ENCODE results near the gene TAF5L. TPM values are rescaled to one million over a fixed set of nuclear protein-coding genes. Genes with fewer than 3 reads are reported as not detected.

TAF5L gene
- total and polyA plus RNA-seq, 3 experiments from 2014 or later: 7.2 to 31.7 (median 30.5) TPM

- CTCF ChIA-PET: no interaction called here
- Histone ChIP-seq H3K9me3 (ENCODE audit: low read length) (no peaks in the 10 kb centered on the region), H3K4me1 (ENCODE audit: insufficient read depth, low read length) (peaks cover 16% of the 10 kb centered on the region), H3K27me3 (ENCODE audit: insufficient read depth, low read length, poor library complexity, severe bottlenecking) (no peaks in the 10 kb centered on the region), H3K27ac (ENCODE audit: low read depth, low read length) (no peak overlapping the region), H3K36me3 (ENCODE audit: insufficient read depth, low read length) (no peaks in the 10 kb centered on the region), H3K4me3 (ENCODE audit: low read length) (no peak overlapping the region)
- Mint-ChIP-seq H3K27me3 (peaks cover 0 to 1% of the 10 kb centered on the region in 2 donors), H3K4me3 (peak overlapping the region in 1 of 7 donors; percentile 84), H3K4me1 (peaks cover 44 to 65% (median 63%) of the 10 kb centered on the region in 3 donors), H3K27ac (peak overlapping the region in 2 of 8 donors; percentile 56 to 76), H3K36me3 (peaks cover 0 to 23% (median 2%) of the 10 kb centered on the region in 3 donors), H3K9me3 (no peaks in the 10 kb centered on the region)
- DNase-seq: no peak
- POLR2A ChIA-PET: no interaction called here
Measured at GRCh38 chr1:229553621-229554130, 72.2 kb downstream of the TAF5L start.

DNA sequence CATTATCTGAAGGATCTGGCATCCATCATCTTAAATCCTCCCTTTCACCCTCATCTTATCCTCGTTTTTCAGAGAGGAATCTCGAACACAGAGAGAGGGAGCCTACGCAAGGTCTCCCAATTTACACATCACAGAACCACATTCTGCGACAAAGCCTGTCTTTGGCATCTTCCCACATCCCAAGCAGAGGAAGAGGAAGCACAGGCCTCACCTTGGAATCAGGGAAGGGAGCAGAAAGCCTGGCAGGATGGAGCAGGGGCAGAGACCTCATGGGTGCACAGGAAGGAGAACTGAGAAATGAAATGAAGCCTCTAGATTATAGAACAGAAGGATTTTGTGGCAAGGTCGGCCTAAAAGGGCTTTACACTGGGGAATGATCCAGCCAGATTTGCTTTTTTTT is 73.2 kb downstream of the TAF5L start:
- Histone ChIP-seq H3K9me3 (ENCODE audit: low read length) (no peaks in the 10 kb centered on the region), H3K27ac (ENCODE audit: low read depth, low read length) (no peak overlapping the region), H3K27me3 (ENCODE audit: insufficient read depth, low read length, poor library complexity, severe bottlenecking) (no peaks in the 10 kb centered on the region), H3K36me3 (ENCODE audit: insufficient read depth, low read length) (no peaks in the 10 kb centered on the region), H3K4me3 (ENCODE audit: low read length) (no peak overlapping the region), H3K4me1 (ENCODE audit: insufficient read depth, low read length) (peaks cover 16% of the 10 kb centered on the region)
- CTCF ChIA-PET: no interaction called here
- Mint-ChIP-seq H3K4me3 (no peak overlapping the region), H3K36me3 (peaks cover 0 to 27% (median 5%) of the 10 kb centered on the region in 3 donors), H3K27me3 (peaks cover 0 to 1% of the 10 kb centered on the region in 2 donors), H3K9me3 (no peaks in the 10 kb centered on the region), H3K4me1 (peaks cover 44 to 63% (median 61%) of the 10 kb centered on the region in 3 donors), H3K27ac (peak overlapping the region in 1 of 8 donors; percentile 38)
- no peak for DNase-seq
- POLR2A ChIA-PET: no interaction called here

GRCh38 chr1:229550812-229551567 is 74.9 kb downstream of the TAF5L start:
- ChIA-PET POLR2A (no interaction called here), CTCF (no interaction called here)
- no peaks in the 10 kb centered on the region for H3K4me1 ChIP-seq (ENCODE audit: insufficient read depth, low read length)
- no peaks in the 10 kb centered on the region for H3K9me3 Mint-ChIP-seq
- no peaks in the 10 kb centered on the region for H3K36me3 ChIP-seq (ENCODE audit: insufficient read depth, low read length)
- H3K27me3 Mint-ChIP-seq: peaks cover 0 to 1% of the 10 kb centered on the region in 2 donors
- DNase-seq: no peak
- H3K27ac ChIP-seq (ENCODE audit: low read depth, low read length): no peak overlapping the region
- peak overlapping the region in 2 of 8 donors; percentile 5 to 38 for H3K27ac Mint-ChIP-seq
- no peaks in the 10 kb centered on the region for H3K27me3 ChIP-seq (ENCODE audit: insufficient read depth, low read length, poor library complexity, severe bottlenecking)
- peaks cover 28 to 47% (median 44%) of the 10 kb centered on the region in 3 donors for H3K4me1 Mint-ChIP-seq
- H3K4me3 Mint-ChIP-seq: no peak overlapping the region
- H3K4me3 ChIP-seq (ENCODE audit: low read length): no peak overlapping the region
- no peaks in the 10 kb centered on the region for H3K9me3 ChIP-seq (ENCODE audit: low read length)
- H3K36me3 Mint-ChIP-seq: peaks cover 0 to 34% (median 8%) of the 10 kb centered on the region in 3 donors

DNA sequence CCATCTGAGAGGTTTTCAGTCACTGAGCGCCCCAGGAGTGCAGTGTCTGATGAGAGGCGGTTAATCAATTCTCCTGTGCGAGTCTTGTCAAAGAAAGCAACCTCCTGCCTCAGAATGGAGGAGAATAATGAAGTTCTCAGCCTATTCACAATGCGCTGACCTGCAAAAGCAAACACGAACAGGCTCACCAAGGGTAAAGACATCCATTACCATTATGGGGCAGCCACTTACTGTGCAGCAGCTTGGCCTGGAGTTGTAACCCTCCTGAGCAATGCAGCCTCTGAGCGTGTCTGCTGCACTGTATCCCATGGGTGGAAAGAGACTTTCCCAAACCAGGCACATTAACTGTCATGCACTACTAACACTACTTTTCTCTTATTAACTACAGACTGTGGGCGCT is 78.4 kb downstream of the TAF5L start:
- H3K27me3 ChIP-seq (ENCODE audit: insufficient read depth, low read length, poor library complexity, severe bottlenecking): no peaks in the 10 kb centered on the region
- H3K9me3 Mint-ChIP-seq: no peaks in the 10 kb centered on the region
- H3K36me3 Mint-ChIP-seq: peaks cover 0 to 58% (median 9%) of the 10 kb centered on the region in 3 donors
- H3K27ac ChIP-seq (ENCODE audit: low read depth, low read length): no peak overlapping the region
- POLR2A ChIA-PET: no interaction called here
- H3K4me3 ChIP-seq (ENCODE audit: low read length): no peak overlapping the region
- CTCF ChIA-PET: interaction anchor here (0.6 to 1.8 kb wide), 2 partner anchors 11 to 142 kb away, joined by 4 to 5 read pairs; partner anchors contain the start of gene ABCB10
- no peaks in the 10 kb centered on the region for H3K4me1 ChIP-seq (ENCODE audit: insufficient read depth, low read length)
- H3K36me3 ChIP-seq (ENCODE audit: insufficient read depth, low read length): peaks cover 9% of the 10 kb centered on the region
- peaks cover 11 to 22% (median 21%) of the 10 kb centered on the region in 3 donors for H3K4me1 Mint-ChIP-seq
- H3K27me3 Mint-ChIP-seq: no peaks in the 10 kb centered on the region
- DNase-seq: no peak
- H3K9me3 ChIP-seq (ENCODE audit: low read length): no peaks in the 10 kb centered on the region
- H3K4me3 Mint-ChIP-seq: no peak overlapping the region
- no peak overlapping the region for H3K27ac Mint-ChIP-seq

DNA sequence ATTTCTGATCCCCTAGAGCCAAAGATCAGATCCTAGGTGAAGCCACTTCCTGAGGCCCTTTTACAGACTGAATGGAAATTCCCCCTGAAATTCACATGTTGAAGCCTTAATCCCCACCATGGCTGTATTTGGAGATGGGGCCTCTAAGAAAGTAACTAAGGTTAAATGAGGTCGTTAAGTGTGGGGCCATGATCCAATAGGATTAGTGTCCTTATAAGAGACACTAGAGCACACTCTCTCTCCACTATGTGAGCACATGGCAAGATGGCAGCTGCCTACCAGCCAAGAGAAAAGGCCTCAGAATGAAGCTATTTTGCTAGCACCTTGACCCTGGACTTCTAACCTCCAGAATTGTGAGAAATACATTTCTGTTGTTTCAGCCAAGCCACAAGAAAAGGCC is 81.3 kb downstream of the TAF5L start:
- Histone ChIP-seq H3K4me3 (ENCODE audit: low read length) (no peak overlapping the region), H3K27me3 (ENCODE audit: insufficient read depth, low read length, poor library complexity, severe bottlenecking) (no peaks in the 10 kb centered on the region), H3K36me3 (ENCODE audit: insufficient read depth, low read length) (peaks cover 9% of the 10 kb centered on the region), H3K4me1 (ENCODE audit: insufficient read depth, low read length) (no peaks in the 10 kb centered on the region), H3K9me3 (ENCODE audit: low read length) (no peaks in the 10 kb centered on the region), H3K27ac (ENCODE audit: low read depth, low read length) (no peak overlapping the region)
- ChIA-PET POLR2A (no interaction called here), CTCF (interaction anchor here (1.1 kb wide), 1 partner anchor 11 kb away, joined by 3 read pairs; no protein-coding TSS in a partner anchor)
- Mint-ChIP-seq H3K4me3 (no peak overlapping the region), H3K4me1 (peaks cover 12 to 15% (median 15%) of the 10 kb centered on the region in 3 donors), H3K27ac (peak overlapping the region in 1 of 8 donors; percentile 68), H3K27me3 (no peaks in the 10 kb centered on the region), H3K36me3 (peaks cover 5 to 77% (median 19%) of the 10 kb centered on the region in 3 donors), H3K9me3 (no peaks in the 10 kb centered on the region)
- no peak for DNase-seq

Other genes with a start within 250 kb of the TAF5L start
- not detected for gene ACTA1, start 192.0 kb downstream of the TAF5L start, total RNA-seq
- gene ACTA1, start 192.0 kb downstream of the TAF5L start, polyA plus RNA-seq: not detected
- 10 to 100 TPM; 51.1 to 57.9 TPM for gene NUP133, start 117.8 kb downstream of the TAF5L start, total RNA-seq
- 19.9 TPM for gene NUP133, start 117.8 kb downstream of the TAF5L start, polyA plus RNA-seq
- gene ABCB10, start 67.4 kb downstream of the TAF5L start, total RNA-seq: 10 to 100 TPM; 42.7 to 48.0 TPM
- 11.1 TPM for gene ABCB10, start 67.4 kb downstream of the TAF5L start, polyA plus RNA-seq
- gene URB2, start 125 bp upstream of the TAF5L start, total RNA-seq: 10 to 100 TPM; 37.6 to 38.2 TPM
- gene URB2, start 125 bp upstream of the TAF5L start, polyA plus RNA-seq: 6.5 TPM